Urinary bladder (tissue), 4 donors: ENCODE measurements around the gene CDH10. TPM values are rescaled to one million over a fixed set of nuclear protein-coding genes. Genes with fewer than 3 reads are reported as not detected.
A peak's percentile ranks its signal among the peaks of the same experiment; 100 is the strongest.

ENCODE experiments used
- DNase-seq: peaks from one replicate; pipeline ENCODE4 v3.0.0-alpha.2; 2015; ENCODE audit errors: extremely low spot score
- H3K27ac ChIP-seq: one replicate; pipeline ENCODE4 v1.5.1; 2013; ENCODE audit warnings: low read depth, mild to moderate bottlenecking, moderate library complexity
- H3K36me3 ChIP-seq: one replicate; pipeline ENCODE4 v1.6.1; 2013; ENCODE audit warnings: mild to moderate bottlenecking, moderate library complexity; ENCODE audit not compliant: insufficient read depth
- H3K4me1 ChIP-seq: one replicate; pipeline ENCODE4 v1.6.1; 2013; ENCODE audit warnings: mild to moderate bottlenecking, moderate library complexity; ENCODE audit not compliant: insufficient read depth
- H3K4me3 ChIP-seq: one replicate; pipeline ENCODE4 v1.5.1; 2013; ENCODE audit warnings: low read depth, low read length
- WGBS: extraction: QIAGEN DNeasy Blood & Tissue Kit; methylation state at CpG from one replicate; pipeline ENCODE4 v1.1.7; 2013; 5-methylcytosine and 5-hydroxymethylcytosine counted together
- polyA plus RNA-seq: library from polyadenylated mRNA; stranded (reverse); fragments of 200-250 nt; gene quantifications from one replicate; pipeline ENCODE4 v1.2.3, GENCODE V29; 2013
- total RNA-seq: library from RNA; depleted of rRNA; stranded (reverse); fragments of >200 nt; gene quantifications from one replicate; pipeline ENCODE4 v1.2.3, GENCODE V29; 2014
- donor health status: healthy with polysubstance abuse.
- donor health status: healthy.

Gene CDH10
- total and polyA plus RNA-seq, 2 donors: 0.06 to 1.5 TPM

DNA sequence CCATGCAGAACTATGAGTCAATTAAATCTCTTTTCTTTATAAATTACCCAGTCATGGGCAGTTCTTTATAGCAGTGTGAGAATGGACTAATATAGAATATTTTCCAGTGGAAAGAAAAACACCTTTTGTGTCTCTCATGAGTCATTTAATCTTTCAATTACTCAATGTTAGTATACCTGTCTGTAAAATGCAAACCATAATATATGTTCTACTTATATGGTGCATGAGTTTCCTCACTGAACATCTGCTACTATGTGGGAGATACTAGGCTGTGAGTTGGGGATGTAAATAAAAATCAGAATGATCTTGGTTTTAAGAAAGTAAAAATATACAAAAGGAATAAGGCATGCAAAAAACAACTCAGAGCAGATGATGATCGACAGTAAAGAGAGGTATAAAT is 15.0 kb downstream of the CDH10 start:
- no peak overlapping the region for H3K4me3 ChIP-seq
- H3K27ac ChIP-seq: no peak overlapping the region
- 89% methylated on average over 1 of the region's 1 CpG for WGBS
- no peaks in the 10 kb centered on the region for H3K36me3 ChIP-seq
- H3K4me1 ChIP-seq: no peaks in the 10 kb centered on the region
- DNase-seq: no peak

DNA sequence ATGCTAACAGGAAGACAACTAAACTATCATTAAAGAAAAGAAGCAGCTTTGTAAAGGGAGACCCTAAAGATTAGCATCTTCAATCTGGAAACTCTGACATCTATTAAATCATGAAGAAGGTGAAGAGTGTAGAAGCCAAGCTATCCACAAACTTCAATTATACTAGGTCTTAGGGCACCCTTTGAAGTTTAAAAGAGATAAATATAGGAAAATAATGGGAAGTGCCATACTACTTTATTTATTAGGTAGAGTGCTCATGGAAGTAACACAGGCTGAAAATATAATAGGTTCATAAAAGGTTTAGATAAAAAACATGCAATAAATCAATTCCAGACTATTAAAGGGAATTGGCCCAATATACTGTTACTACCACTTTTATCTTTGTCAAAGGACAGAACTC is 19.9 kb downstream of the CDH10 start:
- Histone ChIP-seq H3K36me3 (no peaks in the 10 kb centered on the region), H3K27ac (no peak overlapping the region), H3K4me3 (no peak overlapping the region), H3K4me1 (no peaks in the 10 kb centered on the region)
- DNase-seq: no peak

DNA sequence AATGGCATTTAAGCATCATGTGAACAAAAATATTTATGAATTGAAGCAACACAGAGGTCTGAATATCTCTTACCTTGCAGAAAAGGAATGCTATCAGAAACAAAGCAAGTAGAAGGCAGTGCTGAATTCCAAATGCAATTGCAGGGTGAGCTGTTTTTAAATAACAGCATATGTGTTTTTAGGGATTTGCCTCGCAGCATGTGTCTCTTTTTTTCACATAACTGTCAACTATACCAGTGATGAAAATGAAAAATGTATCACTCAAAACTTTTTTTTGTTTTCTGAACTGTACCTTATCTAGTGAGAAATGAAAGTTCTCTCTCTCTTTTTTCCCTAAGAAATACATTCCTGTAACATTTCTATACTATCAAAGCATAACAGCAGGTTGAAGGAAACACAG is 21.2 kb downstream of the CDH10 start:
- no peak overlapping the region for H3K4me3 ChIP-seq
- H3K27ac ChIP-seq: no peak overlapping the region
- DNase-seq: no peak
- 47% methylated on average over 1 of the region's 1 CpG for WGBS
- H3K4me1 ChIP-seq: no peaks in the 10 kb centered on the region
- no peaks in the 10 kb centered on the region for H3K36me3 ChIP-seq

DNA sequence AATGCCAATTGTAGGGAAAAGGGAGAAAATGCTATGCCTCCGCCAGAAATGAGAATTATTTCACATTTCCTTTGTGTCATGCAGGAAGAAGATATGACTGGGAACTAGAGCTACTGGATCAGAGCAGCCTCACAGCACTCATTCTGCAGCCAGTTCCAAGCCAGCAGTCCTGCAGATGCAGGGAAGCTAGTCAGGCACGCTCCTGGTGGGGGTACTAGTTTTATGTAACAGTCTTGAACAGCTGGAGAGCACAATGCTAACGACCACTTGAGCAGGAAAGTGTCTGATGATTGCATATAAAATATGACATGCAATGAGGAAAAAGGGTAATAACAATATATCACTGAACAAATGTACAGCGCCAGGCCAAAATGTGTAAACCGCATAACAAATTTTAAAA is 21.7 kb downstream of the CDH10 start:
- 37% methylated on average over 5 of the region's 5 CpGs for WGBS
- no peak overlapping the region for H3K27ac ChIP-seq
- no peaks in the 10 kb centered on the region for H3K36me3 ChIP-seq
- H3K4me3 ChIP-seq: no peak overlapping the region
- no peaks in the 10 kb centered on the region for H3K4me1 ChIP-seq
- DNase-seq: no peak

DNA sequence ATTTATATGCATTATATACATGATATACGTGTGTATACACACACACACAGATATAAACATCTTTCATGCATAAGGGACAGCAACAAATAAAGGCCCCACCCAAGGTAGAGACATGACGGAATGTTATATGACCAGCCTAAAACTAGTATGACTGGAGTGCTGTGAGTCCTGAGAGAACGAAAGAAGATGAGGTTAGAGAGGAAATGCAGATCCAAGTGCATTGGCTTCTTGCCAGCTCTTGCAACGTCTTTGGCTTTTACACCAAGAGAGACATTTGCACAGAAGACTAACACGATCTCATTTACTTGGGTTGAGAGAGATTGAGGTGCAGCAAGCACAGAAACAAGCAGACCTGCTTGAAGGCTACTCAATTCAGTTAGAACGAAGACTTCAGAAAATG is 23.0 kb downstream of the CDH10 start:
- Histone ChIP-seq H3K4me3 (no peak overlapping the region), H3K4me1 (no peaks in the 10 kb centered on the region), H3K36me3 (no peaks in the 10 kb centered on the region), H3K27ac (no peak overlapping the region)
- 19% methylated on average over 6 of the region's 6 CpGs for WGBS
- peak; percentile 74 for DNase-seq

DNA sequence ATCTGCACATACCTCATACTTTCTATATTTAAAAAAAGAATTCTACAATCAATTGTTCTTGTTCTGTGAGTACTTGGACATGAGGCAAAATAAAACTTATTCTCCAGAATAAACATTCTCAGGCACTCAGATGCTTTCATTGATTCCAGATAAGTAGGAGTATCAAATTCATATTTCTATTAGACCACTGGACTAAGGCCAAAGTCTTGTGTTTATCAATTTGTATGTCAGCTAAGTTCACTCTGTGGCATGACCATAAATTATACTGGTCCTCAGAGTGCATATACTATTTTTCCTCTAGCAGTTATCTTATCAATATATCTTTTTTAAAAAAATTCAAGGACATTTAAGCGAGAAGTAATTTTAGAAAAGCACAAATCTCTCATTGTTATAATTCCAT is 28.2 kb downstream of the CDH10 start:
- Histone ChIP-seq H3K27ac (no peak overlapping the region), H3K4me3 (no peak overlapping the region), H3K36me3 (no peaks in the 10 kb centered on the region), H3K4me1 (no peaks in the 10 kb centered on the region)
- DNase-seq: no peak
- whole genome bisulfite sequencing: 79% methylated on average over 1 of the region's 1 CpG

DNA sequence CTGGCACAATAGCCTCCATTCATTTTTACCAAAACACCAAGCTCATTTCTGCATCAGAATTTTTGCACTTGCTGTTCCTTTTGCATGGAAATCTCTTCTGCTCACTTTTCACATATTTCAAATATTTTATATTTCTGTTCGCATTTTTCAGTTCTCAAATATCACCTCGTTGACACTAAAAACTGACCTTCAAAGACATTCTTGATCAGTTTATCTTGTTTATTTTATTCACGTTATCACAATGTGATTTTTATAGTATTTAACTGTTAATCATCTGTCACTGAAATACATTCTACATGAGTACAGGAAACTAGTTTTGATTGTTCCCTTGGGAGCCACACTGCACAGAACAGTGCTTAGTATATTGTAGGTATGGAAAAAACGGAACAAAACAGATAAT is 29.6 kb downstream of the CDH10 start:
- 40% methylated on average over 4 of the region's 4 CpGs for WGBS
- no peaks in the 10 kb centered on the region for H3K36me3 ChIP-seq
- DNase-seq: no peak
- H3K4me1 ChIP-seq: no peaks in the 10 kb centered on the region
- no peak overlapping the region for H3K4me3 ChIP-seq
- H3K27ac ChIP-seq: no peak overlapping the region

DNA sequence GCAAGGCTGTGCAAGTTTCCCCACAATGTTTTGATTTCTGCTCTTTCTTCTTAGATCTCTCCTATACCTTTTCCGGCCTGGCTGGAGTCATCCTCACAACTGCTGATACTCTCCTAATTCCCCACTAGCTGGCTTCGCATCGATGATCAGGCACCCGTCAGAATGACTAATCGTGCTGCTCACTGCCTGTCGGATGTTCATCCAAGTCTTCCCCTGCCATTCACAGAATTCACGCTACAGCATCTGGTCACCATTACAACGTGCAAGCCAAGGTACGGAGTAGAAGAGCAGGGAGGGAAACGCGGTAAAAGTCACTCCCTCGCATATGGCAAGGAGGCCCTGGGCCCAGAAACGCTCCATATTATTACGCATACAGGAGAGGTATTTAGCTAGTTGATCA is 35.1 kb downstream of the CDH10 start:
- no peaks in the 10 kb centered on the region for H3K36me3 ChIP-seq
- 94% methylated on average over 14 of the region's 14 CpGs for WGBS
- no peaks in the 10 kb centered on the region for H3K4me1 ChIP-seq
- no peak for DNase-seq
- H3K27ac ChIP-seq: no peak overlapping the region
- H3K4me3 ChIP-seq: no peak overlapping the region

DNA sequence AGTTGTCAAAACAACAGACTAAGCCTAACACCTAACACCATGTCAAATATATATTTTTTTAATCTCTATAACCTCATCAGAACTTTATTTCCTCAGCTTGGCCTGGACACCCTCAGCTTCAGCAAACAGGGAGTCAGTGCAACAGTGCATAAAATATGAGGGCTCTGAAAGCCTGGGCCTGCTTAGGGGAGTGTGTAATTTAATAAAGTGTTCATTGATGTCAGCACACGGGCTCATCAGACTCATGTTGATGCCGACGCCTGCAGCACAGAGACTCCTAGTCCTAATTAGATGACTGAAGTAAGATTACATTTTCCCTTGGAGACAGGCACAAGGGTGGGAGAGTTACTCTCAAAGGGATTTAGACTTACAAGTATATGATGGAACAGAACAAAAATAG is 37.8 kb downstream of the CDH10 start:
- H3K27ac ChIP-seq: no peak overlapping the region
- no peaks in the 10 kb centered on the region for H3K36me3 ChIP-seq
- DNase-seq: no peak
- no peaks in the 10 kb centered on the region for H3K4me1 ChIP-seq
- WGBS: 51% methylated on average over 3 of the region's 3 CpGs
- no peak overlapping the region for H3K4me3 ChIP-seq

DNA sequence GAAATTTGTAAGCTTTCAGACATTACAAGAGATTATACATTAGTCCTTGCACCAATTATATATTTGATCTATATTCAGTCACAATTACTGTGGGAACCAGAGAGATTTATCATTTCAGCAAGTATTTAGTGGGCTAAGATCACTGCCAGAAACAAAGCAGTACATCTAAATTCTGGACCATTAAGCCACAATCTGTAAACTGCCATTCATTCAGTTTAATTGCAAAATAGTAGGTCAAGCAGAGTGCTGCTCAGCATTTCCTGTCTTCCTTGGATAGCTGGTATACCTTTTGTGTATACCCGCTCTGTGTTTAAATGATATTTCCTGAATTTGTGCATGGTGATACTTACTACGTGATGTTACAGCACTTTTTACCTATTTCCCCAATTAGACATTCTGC is 42.6 kb downstream of the CDH10 start:
- WGBS: 64% methylated on average over 2 of the region's 2 CpGs
- Histone ChIP-seq H3K36me3 (no peaks in the 10 kb centered on the region), H3K4me3 (no peak overlapping the region), H3K4me1 (no peaks in the 10 kb centered on the region), H3K27ac (no peak overlapping the region)
- no peak for DNase-seq

DNA sequence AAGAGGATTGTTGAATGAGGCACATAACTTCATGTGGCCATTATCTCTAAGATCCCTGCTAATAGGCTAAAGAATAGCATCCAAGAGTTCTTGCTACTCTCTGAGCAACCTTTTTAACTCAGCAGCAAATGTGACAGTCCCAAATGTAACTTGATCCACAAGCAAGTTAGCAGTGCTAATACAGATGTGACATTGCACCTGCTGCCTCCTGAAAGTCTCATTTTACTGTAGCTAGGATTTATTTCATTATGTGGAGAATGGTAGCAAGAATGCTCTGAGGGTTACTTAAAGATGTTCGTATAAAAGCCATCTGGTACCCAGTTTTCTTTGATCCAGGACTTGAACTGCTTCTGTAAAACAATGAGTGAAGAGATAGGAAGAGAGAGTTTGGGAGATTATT is 45.8 kb downstream of the CDH10 start:
- DNase-seq: no peak
- Histone ChIP-seq H3K4me3 (no peak overlapping the region), H3K27ac (no peak overlapping the region), H3K4me1 (no peaks in the 10 kb centered on the region), H3K36me3 (no peaks in the 10 kb centered on the region)
- 39% methylated on average over 1 of the region's 1 CpG for WGBS

DNA sequence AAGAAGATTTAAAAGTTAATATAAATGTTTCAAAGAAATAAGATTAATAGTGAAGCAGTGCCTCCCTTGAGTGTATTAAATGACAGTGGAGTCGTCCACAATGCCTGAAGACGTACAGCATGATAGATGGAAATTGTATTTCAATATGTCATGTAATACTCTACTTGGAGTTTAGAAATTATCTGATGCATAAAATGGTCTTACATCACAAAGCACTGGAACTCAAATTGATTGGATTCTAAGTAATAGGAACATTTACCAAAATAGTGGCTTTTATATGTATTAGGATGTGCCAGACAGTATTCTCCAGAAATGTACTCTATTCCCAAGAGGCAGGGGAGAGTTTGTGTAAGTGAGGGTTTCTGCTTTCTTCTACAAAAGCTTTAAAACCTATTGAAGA is 49.4 kb downstream of the CDH10 start:
- no peaks in the 10 kb centered on the region for H3K36me3 ChIP-seq
- no peak overlapping the region for H3K4me3 ChIP-seq
- WGBS: 82% methylated on average over 2 of the region's 2 CpGs

DNA sequence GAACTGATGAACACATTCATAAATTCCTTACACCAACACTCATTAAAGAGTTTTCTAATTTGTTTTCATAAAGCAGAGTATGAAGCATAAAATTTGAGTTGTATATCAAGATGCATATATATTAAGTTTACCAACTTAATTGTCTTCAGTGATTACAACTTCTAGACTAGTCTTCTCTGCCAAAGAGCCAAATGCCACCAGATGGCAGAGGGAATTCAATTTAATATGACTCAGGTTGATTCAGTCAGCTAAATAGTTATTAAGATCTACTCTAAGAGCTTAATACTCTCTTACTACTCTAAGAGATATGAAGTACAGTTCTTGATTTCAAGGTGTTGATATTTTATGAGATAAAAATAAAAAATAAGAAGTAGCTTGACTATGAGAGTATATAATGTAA is 53.4 kb downstream of the CDH10 start:
- Histone ChIP-seq H3K4me1 (no peaks in the 10 kb centered on the region), H3K36me3 (no peaks in the 10 kb centered on the region), H3K4me3 (no peak overlapping the region), H3K27ac (no peak overlapping the region)
- no peak for DNase-seq

More for the DNA sequence above, 49.4 kb downstream of the CDH10 start:
- Histone ChIP-seq H3K27ac (no peak overlapping the region), H3K4me1 (no peaks in the 10 kb centered on the region)
- DNase-seq: no peak

DNA sequence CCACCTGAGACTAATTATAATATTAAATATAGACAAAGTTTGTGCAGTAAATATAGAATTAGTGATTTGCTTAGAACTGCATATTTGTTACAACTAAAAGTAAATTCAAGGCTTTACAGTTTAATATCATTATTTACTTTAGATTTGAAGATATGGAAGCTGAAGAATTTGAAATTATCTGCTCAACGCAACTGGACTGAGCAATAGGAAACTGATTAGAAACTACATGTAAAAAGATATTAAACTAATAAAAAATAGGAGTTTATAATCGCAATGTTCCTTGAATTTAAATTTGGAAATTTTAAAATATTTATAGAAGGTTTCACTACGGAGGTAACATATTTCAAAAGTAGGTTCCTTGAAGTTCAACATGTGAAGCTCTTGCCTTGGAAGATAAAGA is 55.2 kb downstream of the CDH10 start:
- H3K4me3 ChIP-seq: no peak overlapping the region
- H3K27ac ChIP-seq: no peak overlapping the region
- no peak for DNase-seq
- no peaks in the 10 kb centered on the region for H3K4me1 ChIP-seq
- WGBS: 63% methylated on average over 3 of the region's 3 CpGs
- H3K36me3 ChIP-seq: no peaks in the 10 kb centered on the region

DNA sequence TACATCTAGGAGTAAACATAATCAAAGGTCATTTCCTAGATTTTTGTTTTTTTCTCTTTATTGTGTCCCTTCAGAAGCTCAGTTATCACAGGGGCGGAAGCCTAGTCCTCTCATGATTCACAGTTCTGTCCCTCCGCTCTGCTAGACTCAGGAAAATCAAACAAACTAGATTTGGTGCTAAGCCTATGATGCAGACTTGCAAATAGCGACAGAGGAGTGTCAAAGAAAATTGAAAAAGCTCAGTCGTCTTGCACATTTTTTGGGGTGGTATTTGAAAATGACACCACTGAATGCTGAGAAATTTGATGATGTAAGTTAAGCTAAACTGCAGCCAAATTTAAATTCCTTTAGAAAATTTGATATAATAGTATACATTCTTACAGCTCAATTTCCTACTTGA is 59.0 kb downstream of the CDH10 start:
- DNase-seq: no peak
- H3K4me1 ChIP-seq: no peaks in the 10 kb centered on the region
- H3K36me3 ChIP-seq: no peaks in the 10 kb centered on the region
- H3K27ac ChIP-seq: no peak overlapping the region
- H3K4me3 ChIP-seq: no peak overlapping the region
- WGBS: 85% methylated on average over 4 of the region's 4 CpGs
